GM12872 (cell line): ENCODE data around the gene ABHD12.

Experiments
- CTCF ChIP-seq: IDR thresholded peaks from 3 replicates; pipeline ENCODE4 v1.5.1; 2011; ENCODE audit warnings: low read depth, mild to moderate bottlenecking, low read length, moderate library complexity; ENCODE audit not compliant: insufficient read depth

ABHD12 gene

GRCh38 chr20:25369529-25369928 is 21.1 kb downstream of the ABHD12 start:
- TF ChIP-seq CTCF, result no peak

- TF ChIP-seq CTCF, result no peak
These were observed 21.7 kb downstream of the ABHD12 start for GRCh38 chr20:25368976-25369375.

- TF ChIP-seq CTCF, result no peak
These were observed 22.1 kb downstream of the ABHD12 start for GRCh38 chr20:25368526-25368925.

DNA sequence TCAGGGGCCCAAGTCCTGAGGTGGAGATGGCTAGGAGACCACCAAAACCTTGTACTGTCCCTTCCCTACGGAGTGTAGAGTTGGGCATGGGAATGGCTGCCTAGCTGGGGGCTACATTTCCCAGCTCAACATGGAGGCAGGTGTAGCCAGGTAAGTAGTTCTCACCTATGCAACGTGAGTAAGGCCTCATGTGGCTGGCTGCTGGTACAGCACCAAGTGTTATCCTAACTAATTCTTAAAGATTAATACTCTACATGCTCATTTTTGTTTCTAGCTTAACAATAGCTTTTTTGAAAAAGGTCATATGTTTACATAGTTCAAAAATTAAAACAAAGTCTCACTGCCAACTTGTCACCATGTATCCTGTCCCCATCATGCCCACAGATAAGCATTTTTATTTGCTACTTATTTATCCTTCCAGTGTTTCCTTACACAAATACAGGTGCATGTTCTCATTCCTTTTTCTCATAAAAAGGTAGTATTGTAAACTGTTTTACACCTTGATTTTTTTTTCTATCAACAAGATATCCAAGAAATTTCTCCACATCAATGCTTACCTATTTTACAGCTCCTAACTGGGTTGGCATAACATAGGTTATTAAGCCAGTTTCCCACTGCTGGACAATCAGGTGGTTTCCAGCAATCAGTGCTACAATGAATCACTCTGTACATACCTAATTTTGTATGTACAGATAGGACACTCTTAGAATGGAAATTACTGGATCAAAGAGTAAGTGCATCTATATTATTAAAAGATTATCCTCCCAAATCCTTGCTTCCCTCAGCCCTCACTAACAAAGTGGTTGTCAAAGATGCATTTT is 25.5 kb downstream of the ABHD12 start:
- no peak for TF ChIP-seq CTCF

DNA sequence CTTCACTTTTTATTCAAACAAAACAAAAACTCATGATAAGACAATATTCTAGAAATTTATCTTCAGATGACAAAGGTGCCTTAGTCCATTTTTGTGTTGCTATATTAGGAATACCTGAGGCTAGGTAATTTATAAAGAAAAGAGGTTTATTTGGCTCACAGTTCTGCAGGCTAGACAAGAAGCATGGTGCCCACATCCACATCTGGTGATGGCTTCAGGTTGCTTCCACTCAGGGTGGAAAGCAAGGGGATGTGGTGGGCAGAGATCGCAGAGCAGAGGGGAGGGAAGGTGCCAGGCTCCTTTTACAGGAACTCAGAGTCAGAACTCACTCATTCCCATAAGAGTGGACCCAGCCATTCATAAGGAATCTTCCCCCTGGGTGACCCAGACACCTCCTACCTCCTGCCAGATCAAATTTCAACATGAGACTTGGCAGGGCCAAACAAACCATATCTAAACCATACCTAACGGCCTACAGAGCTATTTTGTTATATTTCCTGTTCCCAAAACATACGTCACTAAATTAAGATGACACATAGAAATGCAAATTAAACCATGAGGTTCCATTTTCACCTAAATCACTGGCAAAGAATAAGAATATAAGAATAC is 26.4 kb downstream of the ABHD12 start:
- no peak for TF ChIP-seq CTCF

GRCh38 chr20:25361287-25361683 is 29.4 kb downstream of the ABHD12 start:
- no peak for TF ChIP-seq CTCF

DNA sequence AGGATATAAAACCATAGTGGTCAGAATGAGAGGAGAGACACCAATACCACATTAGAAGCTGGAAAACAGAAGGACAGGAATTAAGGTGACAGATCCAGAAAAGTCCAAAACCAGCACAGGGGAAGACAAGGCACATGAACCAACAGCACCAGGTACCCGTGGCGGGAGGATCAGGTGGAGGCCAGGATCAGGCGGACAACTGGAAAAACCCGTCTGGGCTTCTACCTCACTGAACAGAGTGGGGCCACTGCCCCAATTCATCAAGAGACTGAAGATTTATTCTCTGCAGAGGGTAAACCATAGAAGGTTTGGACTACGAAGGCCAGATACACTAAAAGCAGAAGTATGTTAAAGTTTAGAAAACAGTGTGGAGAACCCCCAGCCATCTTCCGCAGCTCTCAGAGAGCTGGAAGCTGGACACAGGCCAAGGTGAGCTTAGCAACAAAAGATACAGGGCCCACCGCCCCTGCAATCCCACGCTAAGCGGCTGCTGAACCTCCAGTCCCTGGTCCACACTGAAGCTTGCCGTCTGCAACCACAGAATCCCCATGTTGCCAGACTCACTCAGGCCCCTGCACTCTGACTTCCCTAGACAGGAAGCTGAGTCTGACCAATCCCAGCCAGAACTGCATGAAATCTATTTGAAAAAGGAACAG is 29.9 kb downstream of the ABHD12 start:
- no peak for TF ChIP-seq CTCF
